GM18499 (cell line): ENCODE results near the gene MIDN.
"Not testable (repeated sequence)": the region's sequence is repeated elsewhere in the genome, so short reads cannot be mapped to it uniquely, and the experiment has no call there.

Source experiments
- ATAC-seq: cut with Tn5 transposase; IDR thresholded peaks from one replicate; pipeline ENCODE4 v1.9.1; 2021; ENCODE audit warnings: moderate number of reproducible peaks; ENCODE audit not compliant: insufficient read depth, unreplicated experiment

The MIDN gene

DNA sequence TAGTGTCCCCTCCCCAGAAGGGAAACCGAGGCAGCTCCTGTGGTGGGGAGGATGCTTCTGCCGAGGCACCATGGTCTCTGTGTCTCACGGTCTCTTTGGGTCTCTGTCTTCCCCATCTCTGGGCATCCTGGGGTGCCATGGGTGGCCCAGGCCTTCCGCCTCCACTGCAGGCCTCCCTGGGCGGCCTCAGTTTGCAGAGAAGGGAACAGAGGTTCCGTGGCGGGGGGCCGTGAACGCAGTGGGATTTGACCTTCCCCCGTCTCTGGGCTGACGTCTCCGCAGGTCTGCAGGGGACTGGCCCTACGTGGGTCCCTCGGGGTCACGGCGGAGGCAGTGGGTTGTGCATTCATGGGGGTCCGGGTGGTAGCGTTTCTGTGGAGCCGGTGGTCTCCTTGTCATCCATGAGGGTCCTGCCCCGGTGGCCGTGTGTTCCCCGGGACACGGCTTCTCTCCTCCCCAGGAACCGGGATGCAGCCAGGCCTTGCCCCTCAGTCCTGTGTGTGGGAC, 41.9 kb downstream of the MIDN start:
- no peak for ATAC-seq

GRCh38 chr19:1290703-1291651, 42.6 kb downstream of the MIDN start:
- ATAC-seq: no peak

GRCh38 chr19:1291761-1292418, 43.5 kb downstream of the MIDN start:
- no peak for ATAC-seq

- ATAC-seq: no peak
These were observed 44.2 kb downstream of the MIDN start for GRCh38 chr19:1292419-1293151.

DNA sequence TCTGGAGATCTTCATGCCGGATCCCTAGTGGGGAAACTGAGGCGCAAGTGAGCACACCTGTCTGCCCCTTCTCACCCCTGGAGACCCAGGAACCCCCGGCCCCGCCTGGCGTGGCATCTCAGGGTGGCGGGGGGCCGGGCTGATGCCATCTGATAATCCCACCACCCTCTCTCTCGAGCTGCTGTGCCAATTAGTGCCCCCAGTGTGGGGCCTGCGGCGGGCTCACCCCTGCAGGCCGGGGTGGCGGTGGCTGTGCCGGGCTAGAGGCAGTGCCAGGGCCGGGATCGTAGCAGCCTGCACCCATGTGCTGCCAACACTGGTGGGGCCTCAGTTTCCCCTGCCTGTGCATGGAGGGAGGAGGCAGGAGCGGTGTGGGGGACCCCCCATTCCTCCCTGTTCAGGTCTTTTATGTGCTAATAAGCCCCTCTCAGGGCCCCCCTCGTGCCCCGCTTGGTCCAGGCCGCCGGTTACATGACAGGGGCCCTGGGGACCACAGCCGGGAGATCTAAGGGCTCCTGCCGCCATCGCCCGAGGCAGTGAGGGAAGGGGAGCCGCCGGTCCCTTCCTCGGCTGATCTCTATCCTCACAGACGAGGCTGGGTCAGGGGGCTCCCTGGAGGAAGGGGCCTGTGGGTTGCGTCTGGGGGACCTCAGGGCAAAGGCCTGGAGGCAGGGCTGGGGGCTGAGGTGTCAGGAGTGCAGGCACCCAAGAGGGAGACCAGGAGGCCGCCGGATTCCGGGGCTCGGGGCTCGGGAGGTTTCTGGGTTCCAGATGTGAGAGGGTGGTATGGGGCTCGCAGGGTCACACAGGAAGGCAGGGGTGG, 45.6 kb downstream of the MIDN start:
- ATAC-seq: no peak

GRCh38 chr19:1294688-1295087, 46.3 kb downstream of the MIDN start:
- no peak for ATAC-seq

- ATAC-seq: no peak
These were observed 47.0 kb downstream of the MIDN start for GRCh38 chr19:1295169-1296012.

GRCh38 chr19:1296078-1296477, 47.7 kb downstream of the MIDN start:
- no peak for ATAC-seq

- no peak for ATAC-seq
These were observed 48.3 kb downstream of the MIDN start for GRCh38 chr19:1296575-1297271.

DNA sequence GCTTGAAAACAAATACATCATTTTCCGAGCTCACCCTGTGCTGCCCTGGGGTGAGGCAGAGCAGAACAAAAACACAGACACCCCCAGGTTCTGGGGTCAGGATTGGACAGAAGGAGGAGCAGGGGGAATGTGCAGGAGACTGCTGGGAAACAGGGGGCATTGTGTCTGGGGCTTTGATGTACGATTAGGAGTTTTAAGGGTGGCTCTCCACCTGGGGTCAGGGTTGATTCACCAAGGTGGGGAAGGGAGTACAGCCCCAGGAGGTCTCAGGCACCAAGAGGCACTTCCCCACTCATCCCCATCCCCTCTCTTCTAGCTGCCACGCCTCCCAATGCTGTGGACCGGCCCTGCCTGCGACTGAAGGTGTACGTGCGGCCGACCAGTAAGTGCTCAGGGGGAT, 49.9 kb downstream of the MIDN start:
- ATAC-seq: no peak

DNA sequence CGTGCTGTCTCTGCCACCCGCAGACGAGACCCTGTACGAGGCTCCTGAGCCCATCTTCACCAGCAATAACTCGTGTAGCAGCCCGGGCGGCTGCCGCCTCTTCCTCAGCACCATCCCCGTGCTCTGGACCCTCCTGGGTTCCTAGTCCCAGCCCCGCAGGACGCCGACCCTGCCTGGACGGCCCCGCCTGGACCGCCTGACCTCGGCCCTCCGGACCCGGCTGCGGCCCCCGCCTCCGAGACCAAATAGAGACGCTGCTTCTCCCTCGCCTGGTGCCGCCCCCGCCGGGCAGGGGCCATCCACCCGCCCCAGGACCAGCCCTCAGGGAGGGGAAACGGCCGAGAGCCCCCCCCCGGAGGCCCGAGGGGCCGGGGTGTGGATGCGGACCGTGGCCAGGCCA, 51.4 kb downstream of the MIDN start:
- no peak for ATAC-seq

DNA sequence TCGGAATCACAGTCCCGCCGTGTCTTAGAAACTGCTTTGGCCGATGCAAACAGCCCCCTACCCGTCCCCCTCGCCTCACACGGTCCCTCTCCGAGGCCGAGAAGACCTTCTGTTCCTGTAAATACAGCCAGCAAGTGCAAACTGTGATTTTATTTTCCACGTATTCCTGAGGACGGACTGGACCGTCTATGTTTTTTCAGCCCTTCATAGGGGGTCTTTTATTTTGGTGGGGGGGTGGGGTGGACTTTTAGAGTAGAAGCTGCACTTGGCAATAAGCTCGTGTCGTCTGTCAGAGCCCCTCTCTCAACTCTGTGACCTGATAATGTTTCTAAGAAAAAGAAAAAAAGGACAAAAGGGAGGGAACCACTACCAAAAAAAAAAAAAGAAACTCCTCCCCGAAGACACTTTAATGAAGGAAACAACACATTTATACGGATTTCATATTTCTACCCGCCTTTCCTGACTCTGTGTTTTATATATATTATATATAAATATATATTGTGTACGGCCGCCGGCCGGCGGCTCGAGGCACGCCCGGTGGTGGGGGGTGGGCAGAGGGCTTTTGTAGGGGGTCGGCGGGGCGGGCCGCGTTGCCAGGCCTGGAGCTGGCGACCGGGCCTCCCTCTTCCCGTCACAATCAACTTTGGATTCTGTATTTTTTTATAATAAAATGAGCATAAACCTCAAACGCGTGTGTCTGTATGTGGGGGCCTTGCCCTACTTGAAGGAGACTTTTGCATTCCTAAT, 52.5 kb downstream of the MIDN start:
- no peak for ATAC-seq

- ATAC-seq: no peak
These were observed 54.3 kb downstream of the MIDN start for GRCh38 chr19:1302533-1303239.

- no peak for ATAC-seq
These were observed 56.0 kb downstream of the MIDN start for GRCh38 chr19:1304197-1304924.

DNA sequence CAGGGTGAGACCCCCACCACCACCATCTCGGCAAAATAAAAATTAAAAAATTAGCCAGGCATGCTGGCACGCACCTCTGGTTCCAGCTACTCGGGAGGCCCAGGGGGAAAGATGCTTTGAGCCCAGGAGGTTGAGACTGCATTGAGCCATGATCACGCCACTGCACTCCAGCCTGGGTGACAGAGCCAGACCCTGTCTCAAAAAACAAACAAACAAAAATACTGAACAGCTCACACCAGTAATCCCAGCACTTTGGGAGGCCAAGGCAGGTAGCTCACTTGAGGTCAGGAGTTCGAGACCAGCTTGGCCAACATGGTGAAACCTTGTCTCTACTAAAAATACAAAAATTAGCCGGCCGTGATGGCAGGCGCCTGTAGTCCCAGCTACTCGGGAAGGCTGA, 57.0 kb downstream of the MIDN start:
- not testable (repeated sequence) for ATAC-seq

GRCh38 chr19:1307320-1307719, 58.9 kb downstream of the MIDN start:
- ATAC-seq: no peak
